ENCODE data around the gene MSX2.

DNA sequence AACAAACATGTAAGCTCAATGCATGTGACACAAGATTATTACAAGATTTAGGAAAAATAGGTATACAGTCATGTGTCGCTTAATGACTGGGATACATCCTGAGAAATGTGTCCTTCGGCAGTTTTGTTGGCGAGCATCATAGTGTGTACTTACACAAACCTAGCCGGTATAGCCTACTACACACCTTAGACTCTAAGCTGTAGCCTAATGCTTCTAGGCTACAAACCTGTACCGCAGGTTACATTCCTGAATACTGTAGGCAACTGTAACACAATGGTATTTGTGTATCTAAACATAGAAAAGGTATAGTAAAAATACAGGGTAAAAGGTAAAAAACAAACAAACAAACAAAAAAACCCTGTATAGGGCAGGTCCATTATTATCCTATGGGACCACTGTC, 27.7 kb downstream of the MSX2 start:
- TF ChIP-seq, protein P1, sequence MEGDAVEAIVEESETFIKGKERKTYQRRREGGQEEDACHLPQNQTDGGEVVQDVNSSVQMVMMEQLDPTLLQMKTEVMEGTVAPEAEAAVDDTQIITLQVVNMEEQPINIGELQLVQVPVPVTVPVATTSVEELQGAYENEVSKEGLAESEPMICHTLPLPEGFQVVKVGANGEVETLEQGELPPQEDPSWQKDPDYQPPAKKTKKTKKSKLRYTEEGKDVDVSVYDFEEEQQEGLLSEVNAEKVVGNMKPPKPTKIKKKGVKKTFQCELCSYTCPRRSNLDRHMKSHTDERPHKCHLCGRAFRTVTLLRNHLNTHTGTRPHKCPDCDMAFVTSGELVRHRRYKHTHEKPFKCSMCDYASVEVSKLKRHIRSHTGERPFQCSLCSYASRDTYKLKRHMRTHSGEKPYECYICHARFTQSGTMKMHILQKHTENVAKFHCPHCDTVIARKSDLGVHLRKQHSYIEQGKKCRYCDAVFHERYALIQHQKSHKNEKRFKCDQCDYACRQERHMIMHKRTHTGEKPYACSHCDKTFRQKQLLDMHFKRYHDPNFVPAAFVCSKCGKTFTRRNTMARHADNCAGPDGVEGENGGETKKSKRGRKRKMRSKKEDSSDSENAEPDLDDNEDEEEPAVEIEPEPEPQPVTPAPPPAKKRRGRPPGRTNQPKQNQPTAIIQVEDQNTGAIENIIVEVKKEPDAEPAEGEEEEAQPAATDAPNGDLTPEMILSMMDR (IDR thresholded peaks at IDR 0.05; ENCODE audit: low read depth, low read length, poor library complexity, severe bottlenecking) = no peak
- no peak for TF ChIP-seq EZH2phosphoT487 (IDR thresholded peaks at IDR 0.05; ENCODE audit: borderline replicate concordance, low read length)
